HG02588 (cell line): Measurements from ENCODE around the gene TMEM179.

Source experiments
- ATAC-seq: cut with Tn5 transposase; IDR thresholded peaks from one replicate; pipeline ENCODE4 v1.9.1; 2021; ENCODE audit warnings: mild to moderate bottlenecking, moderate library complexity; ENCODE audit not compliant: unreplicated experiment

TMEM179 gene

GRCh38 chr14:104547310-104547997 is 57.1 kb downstream of the TMEM179 start:
- no peak for ATAC-seq

- no peak for ATAC-seq
Observed at GRCh38 chr14:104546591-104547309, 57.8 kb downstream of the TMEM179 start.

GRCh38 chr14:104545942-104546501 is 58.5 kb downstream of the TMEM179 start:
- ATAC-seq = no peak

GRCh38 chr14:104545151-104545941 is 59.2 kb downstream of the TMEM179 start:
- no peak for ATAC-seq

- no peak for ATAC-seq
Observed at GRCh38 chr14:104544362-104544961, 60.1 kb downstream of the TMEM179 start.

- ATAC-seq = no peak
Observed at GRCh38 chr14:104542871-104543830, 61.4 kb downstream of the TMEM179 start.

- ATAC-seq = no peak
Observed at GRCh38 chr14:104541905-104542465, 62.6 kb downstream of the TMEM179 start.
